GM19438 (cell line): Measurements from ENCODE around the gene GBP1.
"Not testable (repeated sequence)": the region's sequence is repeated elsewhere in the genome, so short reads cannot be mapped to it uniquely, and the experiment has no call there.

Source experiments
- ATAC-seq: cut with Tn5 transposase; IDR thresholded peaks from one replicate; pipeline ENCODE4 v1.9.1; 2021; ENCODE audit warnings: low read depth; ENCODE audit not compliant: unreplicated experiment

GBP1 gene

GRCh38 chr1:89065079-89065868, at the start of gene GBP1:
TSS of gene GBP1 (minus strand) at chr1:89065208. CDS start at chr1:89063234, 1,974 bp downstream.
- peak; percentile 63 for ATAC-seq

GRCh38 chr1:89114662-89115061, 49.7 kb upstream of the GBP1 start:
- no peak for ATAC-seq

- no peak for ATAC-seq
Observed at GRCh38 chr1:89112871-89113613, 48.0 kb upstream of the GBP1 start.

- no peak for ATAC-seq
Observed at GRCh38 chr1:89104687-89105086, 39.7 kb upstream of the GBP1 start.

- ATAC-seq, result no peak
Observed at GRCh38 chr1:89104147-89104546, 39.1 kb upstream of the GBP1 start.

GRCh38 chr1:89102021-89102420, 37.0 kb upstream of the GBP1 start:
- no peak for ATAC-seq

- no peak for ATAC-seq
Observed at GRCh38 chr1:89100412-89100811, 35.4 kb upstream of the GBP1 start.

- no peak for ATAC-seq
Observed at GRCh38 chr1:89098857-89099256, 33.8 kb upstream of the GBP1 start.

GRCh38 chr1:89095737-89096136, 30.7 kb upstream of the GBP1 start:
- no peak for ATAC-seq

- no peak for ATAC-seq
Observed at GRCh38 chr1:89089962-89090361, 25.0 kb upstream of the GBP1 start.

- no peak for ATAC-seq
Observed at GRCh38 chr1:89088572-89088971, 23.6 kb upstream of the GBP1 start.

GRCh38 chr1:89087241-89087640, 22.2 kb upstream of the GBP1 start:
- ATAC-seq, result no peak

GRCh38 chr1:89085781-89086180, 20.8 kb upstream of the GBP1 start:
- ATAC-seq, result no peak

- ATAC-seq, result no peak
Observed at GRCh38 chr1:89081005-89081404, 16.0 kb upstream of the GBP1 start.

GRCh38 chr1:89080068-89080467, 15.1 kb upstream of the GBP1 start:
- not testable (repeated sequence) for ATAC-seq

- ATAC-seq, result not testable (repeated sequence)
Observed at GRCh38 chr1:89072466-89073065, 7.6 kb upstream of the GBP1 start.

- ATAC-seq, result no peak
Observed at GRCh38 chr1:89070509-89070908, 5.5 kb upstream of the GBP1 start.

GRCh38 chr1:89069951-89070350, 4.9 kb upstream of the GBP1 start:
- ATAC-seq, result no peak

GRCh38 chr1:89068291-89068690, 3.3 kb upstream of the GBP1 start:
- no peak for ATAC-seq

- ATAC-seq, result peak; percentile 50
Observed at GRCh38 chr1:89064632-89065031, 376 bp downstream of the GBP1 start.

- ATAC-seq, result no peak
Observed at GRCh38 chr1:89063094-89063493, 1.9 kb downstream of the GBP1 start.
